ENCODE results near the gene PPP2R3A.

- TF ChIP-seq ZNF561 (CRISPR knock-in tag; conservative IDR thresholded peaks at IDR 0.05) (no peak), ZEB2 (IDR thresholded peaks at IDR 0.05) (no peak), ZNF282 (CRISPR knock-in tag; IDR thresholded peaks at IDR 0.05) (no peak), JUNB (CRISPR knock-in tag; conservative IDR thresholded peaks at IDR 0.05) (no peak), CHD2 (IDR thresholded peaks at IDR 0.05; ENCODE audit: low read depth, low read length) (no peak), ELF1 (tag; IDR thresholded peaks at IDR 0.05) (no peak), KDM5B (IDR thresholded peaks at IDR 0.05; ENCODE audit: insufficient replicate concordance, low read depth, low read length) (no peak), POLR2A (conservative IDR thresholded peaks at IDR 0.05) (no peak), EZH2 (IDR thresholded peaks at IDR 0.05; ENCODE audit: borderline replicate concordance, low read depth, low read length) (no peak), ERF (CRISPR knock-in tag; IDR thresholded peaks at IDR 0.05) (no peak), SMAD3 (CRISPR knock-in tag; conservative IDR thresholded peaks at IDR 0.05) (no peak)
- TF ChIP-seq, protein P1, sequence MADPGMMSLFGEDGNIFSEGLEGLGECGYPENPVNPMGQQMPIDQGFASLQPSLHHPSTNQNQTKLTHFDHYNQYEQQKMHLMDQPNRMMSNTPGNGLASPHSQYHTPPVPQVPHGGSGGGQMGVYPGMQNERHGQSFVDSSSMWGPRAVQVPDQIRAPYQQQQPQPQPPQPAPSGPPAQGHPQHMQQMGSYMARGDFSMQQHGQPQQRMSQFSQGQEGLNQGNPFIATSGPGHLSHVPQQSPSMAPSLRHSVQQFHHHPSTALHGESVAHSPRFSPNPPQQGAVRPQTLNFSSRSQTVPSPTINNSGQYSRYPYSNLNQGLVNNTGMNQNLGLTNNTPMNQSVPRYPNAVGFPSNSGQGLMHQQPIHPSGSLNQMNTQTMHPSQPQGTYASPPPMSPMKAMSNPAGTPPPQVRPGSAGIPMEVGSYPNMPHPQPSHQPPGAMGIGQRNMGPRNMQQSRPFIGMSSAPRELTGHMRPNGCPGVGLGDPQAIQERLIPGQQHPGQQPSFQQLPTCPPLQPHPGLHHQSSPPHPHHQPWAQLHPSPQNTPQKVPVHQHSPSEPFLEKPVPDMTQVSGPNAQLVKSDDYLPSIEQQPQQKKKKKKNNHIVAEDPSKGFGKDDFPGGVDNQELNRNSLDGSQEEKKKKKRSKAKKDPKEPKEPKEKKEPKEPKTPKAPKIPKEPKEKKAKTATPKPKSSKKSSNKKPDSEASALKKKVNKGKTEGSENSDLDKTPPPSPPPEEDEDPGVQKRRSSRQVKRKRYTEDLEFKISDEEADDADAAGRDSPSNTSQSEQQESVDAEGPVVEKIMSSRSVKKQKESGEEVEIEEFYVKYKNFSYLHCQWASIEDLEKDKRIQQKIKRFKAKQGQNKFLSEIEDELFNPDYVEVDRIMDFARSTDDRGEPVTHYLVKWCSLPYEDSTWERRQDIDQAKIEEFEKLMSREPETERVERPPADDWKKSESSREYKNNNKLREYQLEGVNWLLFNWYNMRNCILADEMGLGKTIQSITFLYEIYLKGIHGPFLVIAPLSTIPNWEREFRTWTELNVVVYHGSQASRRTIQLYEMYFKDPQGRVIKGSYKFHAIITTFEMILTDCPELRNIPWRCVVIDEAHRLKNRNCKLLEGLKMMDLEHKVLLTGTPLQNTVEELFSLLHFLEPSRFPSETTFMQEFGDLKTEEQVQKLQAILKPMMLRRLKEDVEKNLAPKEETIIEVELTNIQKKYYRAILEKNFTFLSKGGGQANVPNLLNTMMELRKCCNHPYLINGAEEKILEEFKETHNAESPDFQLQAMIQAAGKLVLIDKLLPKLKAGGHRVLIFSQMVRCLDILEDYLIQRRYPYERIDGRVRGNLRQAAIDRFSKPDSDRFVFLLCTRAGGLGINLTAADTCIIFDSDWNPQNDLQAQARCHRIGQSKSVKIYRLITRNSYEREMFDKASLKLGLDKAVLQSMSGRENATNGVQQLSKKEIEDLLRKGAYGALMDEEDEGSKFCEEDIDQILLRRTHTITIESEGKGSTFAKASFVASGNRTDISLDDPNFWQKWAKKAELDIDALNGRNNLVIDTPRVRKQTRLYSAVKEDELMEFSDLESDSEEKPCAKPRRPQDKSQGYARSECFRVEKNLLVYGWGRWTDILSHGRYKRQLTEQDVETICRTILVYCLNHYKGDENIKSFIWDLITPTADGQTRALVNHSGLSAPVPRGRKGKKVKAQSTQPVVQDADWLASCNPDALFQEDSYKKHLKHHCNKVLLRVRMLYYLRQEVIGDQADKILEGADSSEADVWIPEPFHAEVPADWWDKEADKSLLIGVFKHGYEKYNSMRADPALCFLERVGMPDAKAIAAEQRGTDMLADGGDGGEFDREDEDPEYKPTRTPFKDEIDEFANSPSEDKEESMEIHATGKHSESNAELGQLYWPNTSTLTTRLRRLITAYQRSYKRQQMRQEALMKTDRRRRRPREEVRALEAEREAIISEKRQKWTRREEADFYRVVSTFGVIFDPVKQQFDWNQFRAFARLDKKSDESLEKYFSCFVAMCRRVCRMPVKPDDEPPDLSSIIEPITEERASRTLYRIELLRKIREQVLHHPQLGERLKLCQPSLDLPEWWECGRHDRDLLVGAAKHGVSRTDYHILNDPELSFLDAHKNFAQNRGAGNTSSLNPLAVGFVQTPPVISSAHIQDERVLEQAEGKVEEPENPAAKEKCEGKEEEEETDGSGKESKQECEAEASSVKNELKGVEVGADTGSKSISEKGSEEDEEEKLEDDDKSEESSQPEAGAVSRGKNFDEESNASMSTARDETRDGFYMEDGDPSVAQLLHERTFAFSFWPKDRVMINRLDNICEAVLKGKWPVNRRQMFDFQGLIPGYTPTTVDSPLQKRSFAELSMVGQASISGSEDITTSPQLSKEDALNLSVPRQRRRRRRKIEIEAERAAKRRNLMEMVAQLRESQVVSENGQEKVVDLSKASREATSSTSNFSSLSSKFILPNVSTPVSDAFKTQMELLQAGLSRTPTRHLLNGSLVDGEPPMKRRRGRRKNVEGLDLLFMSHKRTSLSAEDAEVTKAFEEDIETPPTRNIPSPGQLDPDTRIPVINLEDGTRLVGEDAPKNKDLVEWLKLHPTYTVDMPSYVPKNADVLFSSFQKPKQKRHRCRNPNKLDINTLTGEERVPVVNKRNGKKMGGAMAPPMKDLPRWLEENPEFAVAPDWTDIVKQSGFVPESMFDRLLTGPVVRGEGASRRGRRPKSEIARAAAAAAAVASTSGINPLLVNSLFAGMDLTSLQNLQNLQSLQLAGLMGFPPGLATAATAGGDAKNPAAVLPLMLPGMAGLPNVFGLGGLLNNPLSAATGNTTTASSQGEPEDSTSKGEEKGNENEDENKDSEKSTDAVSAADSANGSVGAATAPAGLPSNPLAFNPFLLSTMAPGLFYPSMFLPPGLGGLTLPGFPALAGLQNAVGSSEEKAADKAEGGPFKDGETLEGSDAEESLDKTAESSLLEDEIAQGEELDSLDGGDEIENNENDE (IDR thresholded peaks at IDR 0.05; ENCODE audit: low read depth, low read length) = no peak
- TF ChIP-seq, protein P2, sequence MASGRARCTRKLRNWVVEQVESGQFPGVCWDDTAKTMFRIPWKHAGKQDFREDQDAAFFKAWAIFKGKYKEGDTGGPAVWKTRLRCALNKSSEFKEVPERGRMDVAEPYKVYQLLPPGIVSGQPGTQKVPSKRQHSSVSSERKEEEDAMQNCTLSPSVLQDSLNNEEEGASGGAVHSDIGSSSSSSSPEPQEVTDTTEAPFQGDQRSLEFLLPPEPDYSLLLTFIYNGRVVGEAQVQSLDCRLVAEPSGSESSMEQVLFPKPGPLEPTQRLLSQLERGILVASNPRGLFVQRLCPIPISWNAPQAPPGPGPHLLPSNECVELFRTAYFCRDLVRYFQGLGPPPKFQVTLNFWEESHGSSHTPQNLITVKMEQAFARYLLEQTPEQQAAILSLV (tag; IDR thresholded peaks at IDR 0.05) = no peak
- TF ChIP-seq, protein P3, sequence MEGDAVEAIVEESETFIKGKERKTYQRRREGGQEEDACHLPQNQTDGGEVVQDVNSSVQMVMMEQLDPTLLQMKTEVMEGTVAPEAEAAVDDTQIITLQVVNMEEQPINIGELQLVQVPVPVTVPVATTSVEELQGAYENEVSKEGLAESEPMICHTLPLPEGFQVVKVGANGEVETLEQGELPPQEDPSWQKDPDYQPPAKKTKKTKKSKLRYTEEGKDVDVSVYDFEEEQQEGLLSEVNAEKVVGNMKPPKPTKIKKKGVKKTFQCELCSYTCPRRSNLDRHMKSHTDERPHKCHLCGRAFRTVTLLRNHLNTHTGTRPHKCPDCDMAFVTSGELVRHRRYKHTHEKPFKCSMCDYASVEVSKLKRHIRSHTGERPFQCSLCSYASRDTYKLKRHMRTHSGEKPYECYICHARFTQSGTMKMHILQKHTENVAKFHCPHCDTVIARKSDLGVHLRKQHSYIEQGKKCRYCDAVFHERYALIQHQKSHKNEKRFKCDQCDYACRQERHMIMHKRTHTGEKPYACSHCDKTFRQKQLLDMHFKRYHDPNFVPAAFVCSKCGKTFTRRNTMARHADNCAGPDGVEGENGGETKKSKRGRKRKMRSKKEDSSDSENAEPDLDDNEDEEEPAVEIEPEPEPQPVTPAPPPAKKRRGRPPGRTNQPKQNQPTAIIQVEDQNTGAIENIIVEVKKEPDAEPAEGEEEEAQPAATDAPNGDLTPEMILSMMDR (IDR thresholded peaks at IDR 0.05 in 2 of 3, conservative IDR thresholded peaks at IDR 0.05 in 1 of 3; ENCODE audit: insufficient read depth in 2 of 3, low read depth in 1 of 3, low read length in 3 of 3) = no peak
Measured at GRCh38 chr3:136067211-136067610, 101.7 kb downstream of the PPP2R3A start.

All from K562 (cell line).